Activated naive CD8-positive, alpha-beta T cell treated with anti-CD3 and anti-CD28 coated beads, Interleukin-2, amount 50 U/mL, for 24 hours (primary cell): ENCODE data around the gene GP1BA.

Experiments used
- ATAC-seq: fragments of 150-1000 bp; cut with Tn5 transposase; one replicate; pipeline ENCODE4 v1.10.0; 2021
- DNase-seq: peaks from one replicate; pipeline ENCODE4 v3.0.0; 2021
- H3K27ac Mint-ChIP-seq: one replicate; pipeline ENCODE4 v1.8.0; 2021; ENCODE audit warnings: mild to moderate bottlenecking, mixed read lengths
- H3K27me3 Mint-ChIP-seq: one replicate; pipeline ENCODE4 v1.8.0; 2021; ENCODE audit warnings: mixed read lengths
- H3K36me3 Mint-ChIP-seq: one replicate; pipeline ENCODE4 v1.8.0; 2021; ENCODE audit warnings: low read depth, mixed read lengths
- H3K4me1 Mint-ChIP-seq: one replicate; pipeline ENCODE4 v1.8.0; 2021; ENCODE audit warnings: mixed read lengths
- H3K4me3 Mint-ChIP-seq: one replicate; pipeline ENCODE4 v1.8.0; 2021; ENCODE audit warnings: mild to moderate bottlenecking, moderate library complexity, mixed read lengths
- H3K9me3 Mint-ChIP-seq: one replicate; pipeline ENCODE4 v1.8.0; 2021; ENCODE audit warnings: mixed read lengths

The GP1BA gene

GRCh38 chr17:4931963-4932362 is at the start of gene GP1BA:
Gene GP1BA (plus strand): TSS chr17:4932277. CDS start chr17:4932605, 328 bp downstream.
- Mint-ChIP-seq H3K27me3 (no peaks in the 10 kb centered on the region), H3K4me3 (no peak within 1 kb of the TSS), H3K27ac (no peak within 1 kb of the TSS), H3K9me3 (no peaks in the 10 kb centered on the region), H3K36me3 (peaks cover 15% of the 10 kb centered on the region), H3K4me1 (peaks cover 20% of the 10 kb centered on the region)
- ATAC-seq, result no peak
- DNase-seq, result no peak

DNA sequence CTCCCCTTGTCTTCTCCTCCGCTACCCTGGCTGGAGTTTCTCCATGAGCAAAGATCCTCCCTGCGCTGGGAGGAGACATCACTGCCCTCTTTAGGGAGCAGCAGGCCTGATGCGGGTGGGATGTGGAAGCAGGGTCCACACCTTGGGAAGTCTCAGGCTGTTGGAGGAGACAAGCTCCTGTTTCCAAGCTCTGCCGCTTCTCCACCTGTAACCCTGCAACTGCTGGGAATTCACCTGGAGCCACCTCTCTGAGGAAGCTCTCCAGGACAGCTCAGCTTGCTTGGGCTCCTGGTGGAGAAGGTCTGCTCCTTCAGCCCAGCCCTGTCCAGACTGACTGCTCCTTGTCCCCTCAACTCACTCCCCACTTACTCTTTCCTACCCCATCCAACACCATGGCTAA is 47.6 kb upstream of the GP1BA start:
- Mint-ChIP-seq H3K9me3 (no peaks in the 10 kb centered on the region), H3K4me3 (no peak overlapping the region), H3K4me1 (peaks cover 2% of the 10 kb centered on the region), H3K27ac (no peak overlapping the region), H3K36me3 (peaks cover 15% of the 10 kb centered on the region), H3K27me3 (no peaks in the 10 kb centered on the region)
- no peak for ATAC-seq
- no peak for DNase-seq

GRCh38 chr17:4886830-4887229 is 45.2 kb upstream of the GP1BA start:
- no peak for DNase-seq
- no peak overlapping the region for H3K27ac Mint-ChIP-seq
- peaks cover 15% of the 10 kb centered on the region for H3K36me3 Mint-ChIP-seq
- no peak for ATAC-seq
- no peak overlapping the region for H3K4me3 Mint-ChIP-seq
- H3K9me3 Mint-ChIP-seq, result no peaks in the 10 kb centered on the region
- peaks cover 2% of the 10 kb centered on the region for H3K4me1 Mint-ChIP-seq
- H3K27me3 Mint-ChIP-seq, result no peaks in the 10 kb centered on the region

GRCh38 chr17:4887581-4887980 is 44.5 kb upstream of the GP1BA start:
- Mint-ChIP-seq H3K36me3 (peaks cover 15% of the 10 kb centered on the region), H3K9me3 (no peaks in the 10 kb centered on the region), H3K4me1 (peaks cover 2% of the 10 kb centered on the region), H3K27me3 (no peaks in the 10 kb centered on the region), H3K27ac (no peak overlapping the region), H3K4me3 (no peak overlapping the region)
- ATAC-seq, result no peak
- DNase-seq, result no peak

DNA sequence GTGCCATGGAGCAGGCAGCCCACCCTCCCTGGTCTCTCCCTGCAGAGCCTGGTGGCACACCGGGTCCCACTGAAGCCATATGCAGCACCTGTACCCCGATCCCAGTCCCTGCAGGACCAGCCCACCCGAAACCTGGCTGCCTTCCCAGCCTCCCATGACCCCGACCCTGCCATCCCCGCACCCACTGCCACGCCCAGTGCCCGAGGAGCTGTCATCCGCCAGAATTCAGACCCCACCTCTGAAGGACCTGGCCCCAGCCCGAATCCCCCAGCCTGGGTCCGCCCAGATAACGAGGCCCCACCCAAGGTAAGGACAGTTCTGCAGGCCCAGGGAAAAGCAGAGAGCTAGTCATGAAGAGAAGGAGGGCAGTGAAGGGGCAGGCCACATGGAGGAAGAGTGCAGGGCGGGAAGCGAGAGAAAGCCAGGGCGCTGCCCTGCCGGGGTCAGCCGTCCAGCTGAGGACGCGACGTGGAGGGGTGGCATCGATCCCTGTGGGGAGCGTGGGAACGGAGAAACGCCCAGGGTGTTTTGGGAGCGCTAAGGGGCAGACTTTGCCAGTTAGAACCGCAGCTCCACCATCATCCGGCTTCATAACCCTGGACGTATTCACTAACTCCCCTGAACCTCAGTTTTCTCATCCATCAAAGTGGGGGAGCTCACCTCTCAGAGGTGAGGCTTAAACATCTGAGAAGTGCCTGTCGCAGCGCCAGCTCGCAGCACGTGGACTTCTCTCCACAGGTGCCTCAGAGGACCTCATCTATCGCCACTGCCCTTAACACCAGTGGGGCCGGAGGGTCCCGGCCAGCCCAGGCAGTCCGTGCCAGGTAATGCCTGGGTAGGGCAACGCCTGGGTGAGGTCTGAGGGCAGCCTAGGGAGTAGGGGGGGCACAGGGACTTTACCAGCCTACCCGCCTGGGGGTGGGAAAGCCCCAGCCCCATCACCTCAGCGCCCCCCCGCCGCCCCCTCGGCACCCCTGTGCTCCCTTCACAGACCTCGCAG is 40.4 kb upstream of the GP1BA start:
- H3K9me3 Mint-ChIP-seq, result no peaks in the 10 kb centered on the region
- peaks cover 2% of the 10 kb centered on the region for H3K4me1 Mint-ChIP-seq
- H3K36me3 Mint-ChIP-seq, result peaks cover 11% of the 10 kb centered on the region
- H3K27me3 Mint-ChIP-seq, result no peaks in the 10 kb centered on the region
- ATAC-seq (no peak), DNase-seq (no peak)
- H3K4me3 Mint-ChIP-seq, result no peak overlapping the region
- H3K27ac Mint-ChIP-seq, result no peak overlapping the region

GRCh38 chr17:4892499-4893221 is 39.4 kb upstream of the GP1BA start:
- Mint-ChIP-seq H3K36me3 (peaks cover 6% of the 10 kb centered on the region), H3K4me3 (no peak overlapping the region), H3K27ac (no peak overlapping the region), H3K4me1 (peaks cover 2% of the 10 kb centered on the region), H3K9me3 (no peaks in the 10 kb centered on the region), H3K27me3 (no peaks in the 10 kb centered on the region)
- DNase-seq (no peak), ATAC-seq (no peak)

DNA sequence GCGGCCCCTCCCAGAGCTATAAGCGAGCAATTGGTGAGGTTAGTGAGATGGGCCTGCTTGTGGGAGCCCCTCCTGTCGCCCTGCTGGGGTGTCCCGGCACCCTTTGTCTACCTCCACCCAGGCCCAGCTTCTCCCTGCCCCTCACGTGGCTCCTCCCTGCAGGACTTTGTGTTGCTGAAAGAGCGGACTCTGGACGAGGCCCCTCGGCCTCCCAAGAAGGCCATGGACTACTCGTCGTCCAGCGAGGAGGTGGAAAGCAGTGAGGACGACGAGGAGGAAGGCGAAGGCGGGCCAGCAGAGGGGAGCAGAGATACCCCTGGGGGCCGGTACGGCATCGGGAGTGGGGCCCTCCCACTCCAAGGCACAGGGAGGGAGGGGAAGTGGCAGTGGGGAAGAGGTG is 38.8 kb upstream of the GP1BA start:
- Mint-ChIP-seq H3K27me3 (no peaks in the 10 kb centered on the region), H3K9me3 (no peaks in the 10 kb centered on the region), H3K36me3 (peaks cover 6% of the 10 kb centered on the region), H3K4me3 (no peak overlapping the region), H3K4me1 (peaks cover 2% of the 10 kb centered on the region), H3K27ac (no peak overlapping the region)
- DNase-seq (no peak), ATAC-seq (no peak)

DNA sequence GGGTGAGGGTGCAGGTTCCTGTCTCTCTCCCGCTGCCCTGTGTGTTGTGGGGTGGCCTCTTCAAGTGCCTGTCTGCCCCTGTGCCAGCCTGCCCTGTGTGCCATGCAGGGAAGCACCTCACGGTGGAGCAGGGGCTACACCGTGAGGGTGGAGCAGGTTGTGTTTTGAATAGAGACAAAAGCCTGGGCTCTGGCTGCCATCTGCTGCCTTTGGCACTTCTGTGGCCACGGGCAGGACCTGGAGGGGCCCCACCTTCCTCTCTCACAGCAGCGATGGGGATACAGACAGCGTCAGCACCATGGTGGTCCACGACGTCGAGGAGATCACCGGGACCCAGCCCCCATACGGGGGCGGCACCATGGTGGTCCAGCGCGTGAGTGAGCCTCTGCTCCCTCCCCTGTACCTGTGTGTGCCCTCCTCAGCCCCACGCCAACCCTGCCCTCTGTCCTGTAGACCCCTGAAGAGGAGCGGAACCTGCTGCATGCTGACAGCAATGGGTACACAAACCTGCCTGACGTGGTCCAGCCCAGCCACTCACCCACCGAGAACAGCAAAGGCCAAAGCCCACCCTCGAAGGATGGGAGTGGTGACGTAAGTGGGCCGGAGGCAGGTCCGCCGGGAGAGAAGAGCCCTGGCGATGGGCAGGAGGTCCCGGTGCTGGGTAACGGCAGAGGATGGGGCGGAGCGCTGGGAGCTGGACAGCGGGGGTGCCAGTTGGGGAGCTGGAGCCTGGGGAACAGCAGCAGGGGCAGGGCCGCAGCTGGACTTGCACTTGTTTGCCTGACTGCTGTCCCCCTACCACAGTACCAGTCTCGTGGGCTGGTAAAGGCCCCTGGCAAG is 38.1 kb upstream of the GP1BA start:
- no peak for ATAC-seq
- Mint-ChIP-seq H3K27ac (no peak overlapping the region), H3K4me3 (no peak overlapping the region), H3K36me3 (peaks cover 6% of the 10 kb centered on the region), H3K4me1 (peaks cover 6% of the 10 kb centered on the region), H3K9me3 (no peaks in the 10 kb centered on the region), H3K27me3 (no peaks in the 10 kb centered on the region)
- no peak for DNase-seq

DNA sequence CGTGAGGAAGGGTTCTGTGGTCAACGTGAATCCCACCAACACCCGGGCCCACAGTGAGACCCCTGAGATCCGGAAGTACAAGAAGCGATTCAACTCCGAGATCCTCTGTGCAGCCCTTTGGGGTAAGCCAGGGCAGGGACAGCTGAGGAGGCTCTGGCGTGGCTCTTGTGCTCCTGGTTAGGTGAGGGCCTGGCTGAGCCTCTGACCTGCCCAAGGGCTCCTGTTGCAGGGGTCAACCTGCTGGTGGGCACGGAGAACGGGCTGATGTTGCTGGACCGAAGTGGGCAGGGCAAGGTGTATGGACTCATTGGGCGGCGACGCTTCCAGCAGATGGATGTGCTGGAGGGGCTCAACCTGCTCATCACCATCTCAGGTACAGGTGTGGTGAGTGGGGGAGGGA is 37.0 kb upstream of the GP1BA start:
- Mint-ChIP-seq H3K4me3 (no peak overlapping the region), H3K9me3 (no peaks in the 10 kb centered on the region), H3K27me3 (no peaks in the 10 kb centered on the region), H3K27ac (no peak overlapping the region), H3K36me3 (peaks cover 4% of the 10 kb centered on the region), H3K4me1 (peaks cover 11% of the 10 kb centered on the region)
- DNase-seq (no peak), ATAC-seq (no peak)

DNA sequence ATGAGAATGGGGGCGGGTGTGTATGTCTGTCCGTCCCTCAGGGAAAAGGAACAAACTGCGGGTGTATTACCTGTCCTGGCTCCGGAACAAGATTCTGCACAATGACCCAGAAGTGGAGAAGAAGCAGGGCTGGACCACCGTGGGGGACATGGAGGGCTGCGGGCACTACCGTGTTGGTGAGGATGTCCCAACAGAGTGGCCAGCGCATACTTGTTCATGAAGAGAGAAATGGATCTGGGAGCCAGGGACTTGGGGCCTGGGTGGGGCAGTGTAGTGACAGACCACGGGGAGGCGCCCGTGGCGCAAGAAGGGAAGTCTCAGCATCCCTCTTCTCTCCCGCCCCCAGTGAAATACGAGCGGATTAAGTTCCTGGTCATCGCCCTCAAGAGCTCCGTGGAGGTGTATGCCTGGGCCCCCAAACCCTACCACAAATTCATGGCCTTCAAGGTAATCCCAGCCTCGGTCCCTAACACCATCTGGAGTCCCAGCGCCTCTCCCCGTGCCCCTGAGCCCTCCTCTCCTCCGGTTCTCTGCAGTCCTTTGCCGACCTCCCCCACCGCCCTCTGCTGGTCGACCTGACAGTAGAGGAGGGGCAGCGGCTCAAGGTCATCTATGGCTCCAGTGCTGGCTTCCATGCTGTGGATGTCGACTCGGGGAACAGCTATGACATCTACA is 36.3 kb upstream of the GP1BA start:
- H3K9me3 Mint-ChIP-seq, result no peaks in the 10 kb centered on the region
- H3K27ac Mint-ChIP-seq, result no peak overlapping the region

GRCh38 chr17:4896332-4897197 is 35.5 kb upstream of the GP1BA start:
- no peak for DNase-seq
- Mint-ChIP-seq H3K4me3 (no peak overlapping the region), H3K27ac (no peak overlapping the region), H3K4me1 (peaks cover 22% of the 10 kb centered on the region), H3K9me3 (no peaks in the 10 kb centered on the region), H3K27me3 (no peaks in the 10 kb centered on the region), H3K36me3 (peaks cover 4% of the 10 kb centered on the region)
- no peak for ATAC-seq

More for the DNA sequence above, 36.3 kb upstream of the GP1BA start:
- peaks cover 16% of the 10 kb centered on the region for H3K4me1 Mint-ChIP-seq
- no peak overlapping the region for H3K4me3 Mint-ChIP-seq
- no peak for ATAC-seq
- peaks cover 4% of the 10 kb centered on the region for H3K36me3 Mint-ChIP-seq
- DNase-seq, result no peak
- no peaks in the 10 kb centered on the region for H3K27me3 Mint-ChIP-seq

DNA sequence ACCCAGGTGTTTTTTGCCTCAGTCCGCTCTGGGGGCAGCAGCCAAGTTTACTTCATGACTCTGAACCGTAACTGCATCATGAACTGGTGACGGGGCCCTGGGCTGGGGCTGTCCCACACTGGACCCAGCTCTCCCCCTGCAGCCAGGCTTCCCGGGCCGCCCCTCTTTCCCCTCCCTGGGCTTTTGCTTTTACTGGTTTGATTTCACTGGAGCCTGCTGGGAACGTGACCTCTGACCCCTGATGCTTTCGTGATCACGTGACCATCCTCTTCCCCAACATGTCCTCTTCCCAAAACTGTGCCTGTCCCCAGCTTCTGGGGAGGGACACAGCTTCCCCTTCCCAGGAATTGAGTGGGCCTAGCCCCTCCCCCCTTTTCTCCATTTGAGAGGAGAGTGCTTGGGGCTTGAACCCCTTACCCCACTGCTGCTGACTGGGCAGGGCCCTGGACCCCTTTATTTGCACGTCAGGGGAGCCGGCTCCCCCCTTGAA is 34.8 kb upstream of the GP1BA start:
- DNase-seq, result no peak
- Mint-ChIP-seq H3K4me1 (peaks cover 23% of the 10 kb centered on the region), H3K36me3 (peaks cover 4% of the 10 kb centered on the region), H3K27me3 (no peaks in the 10 kb centered on the region), H3K9me3 (no peaks in the 10 kb centered on the region), H3K27ac (no peak overlapping the region), H3K4me3 (no peak overlapping the region)
- no peak for ATAC-seq

- Mint-ChIP-seq H3K9me3 (no peaks in the 10 kb centered on the region), H3K4me3 (peak overlapping the region; percentile 56), H3K27me3 (no peaks in the 10 kb centered on the region), H3K27ac (no peak overlapping the region), H3K36me3 (peaks cover 4% of the 10 kb centered on the region), H3K4me1 (peaks cover 29% of the 10 kb centered on the region)
- DNase-seq, result no peak
- ATAC-seq, result no peak
These were observed 34.3 kb upstream of the GP1BA start for GRCh38 chr17:4897785-4898184.
